B cell (primary cell): Measurements from ENCODE around the gene AFF2. TPM values are rescaled to one million over a fixed set of nuclear protein-coding genes. Genes with fewer than 3 reads are reported as not detected.

Experiments
- ATAC-seq: fragments of 200-7000 bp; cut with Tn5 transposase; one replicate; pipeline ENCODE4 v1.10.0; 2021; ENCODE audit warnings: low read depth, mild to moderate bottlenecking, moderate number of reproducible peaks, moderate library complexity
- CTCF ChIA-PET: fragments of 350-600 bp; sonication (Branson Sonifier 250); formaldehyde crosslinking; loops from one replicate; lab custom pipeline; 2021; ENCODE audit warnings: antibody characterized with exemption, inconsistent platforms; lab: Charles Lee
- POLR2A ChIA-PET: fragments of 350-600 bp; sonication (Branson Sonifier 250); formaldehyde crosslinking; loops from one replicate; lab custom pipeline; 2021; ENCODE audit warnings: antibody characterized with exemption; lab: Charles Lee
- DNase-seq: peaks from one replicate; pipeline ENCODE4 v3.0.0; 2013
- H2AFZ ChIP-seq: 2 replicates; pipeline ENCODE4 v1.6.1; 2012; ENCODE audit warnings: mild to moderate bottlenecking, low read depth, low read length; ENCODE audit not compliant: insufficient read depth, poor library complexity, severe bottlenecking
- H3K27ac ChIP-seq, 2 donors: 1 replicate in 1 of 2; 2 replicates in 1 of 2; pipeline ENCODE4 v1.5.1; 2012 to 2013; ENCODE audit warnings: low read length in 2 of 2, mild to moderate bottlenecking in 2 of 2, moderate library complexity in 1 of 2
- H3K27me3 ChIP-seq, 4 experiments: fragments of 200-600 bp in 1 of 4; sonication (generic) in 1 of 4; replicated peaks in 1 of 4; 1 replicate in 2 of 4; 2 replicates in 2 of 4; pipeline versions ENCODE4 v1.6.1 to v1.7.0; 2013 to 2016; ENCODE audit warnings: low read length in 3 of 4, mild to moderate bottlenecking in 2 of 4, mixed read lengths in 1 of 4, moderate library complexity in 1 of 4; ENCODE audit not compliant: insufficient read depth in 4 of 4, control insufficient read depth in 3 of 4; ENCODE audit errors: control extremely low read depth in 1 of 4
- H3K36me3 ChIP-seq, 2 experiments: replicated peaks in 1 of 2; 1 replicate in 1 of 2; 2 replicates in 1 of 2; pipeline versions ENCODE4 v1.6.1 to v1.7.1; 2013; ENCODE audit warnings: low read length in 1 of 2; ENCODE audit not compliant: insufficient read depth in 2 of 2, control insufficient read depth in 1 of 2; ENCODE audit errors: control extremely low read depth in 1 of 2, extremely low read depth in 1 of 2
- H3K4me1 ChIP-seq, 2 donors: fragments of 200-600 bp in 1 of 2; sonication (generic) in 1 of 2; 1 replicate in 1 of 2; 2 replicates in 1 of 2; pipeline versions ENCODE4 v1.5.1 to v1.6.1; 2013 to 2017; ENCODE audit warnings: low read length in 2 of 2; ENCODE audit not compliant: control insufficient read depth in 2 of 2, insufficient read depth in 2 of 2
- H3K4me2 ChIP-seq: replicated peaks from 2 replicates; pipeline ENCODE3; 2012; ENCODE audit warnings: mild to moderate bottlenecking, low read depth, low read length; ENCODE audit not compliant: poor library complexity, severe bottlenecking
- H3K4me3 ChIP-seq, 5 experiments: fragments of 200-600 bp in 1 of 5; sonication (generic) in 1 of 5; 1 replicate in 3 of 5; 2 replicates in 2 of 5; pipeline versions ENCODE4 v1.5.1 to v1.7.0; 2011 to 2016; ENCODE audit warnings: low read length in 4 of 5, mild to moderate bottlenecking in 4 of 5, low read depth in 2 of 5, control low read depth in 1 of 5, moderate library complexity in 1 of 5; ENCODE audit not compliant: insufficient read depth in 1 of 5; ENCODE audit errors: control extremely low read depth in 1 of 5, extremely low read depth in 1 of 5
- H3K79me2 ChIP-seq: fragments of 200-600 bp; sonication (generic); one replicate; pipeline ENCODE4 v1.6.0; 2016; ENCODE audit warnings: low read length; ENCODE audit not compliant: control insufficient read depth, insufficient read depth
- H3K9ac ChIP-seq: fragments of 200-600 bp; sonication (generic); 2 replicates; pipeline ENCODE4 v1.6.1; 2017; ENCODE audit warnings: mild to moderate bottlenecking, low read length, moderate library complexity
- H3K9me3 ChIP-seq, 3 donors: one replicate each; pipeline versions ENCODE4 v1.6.1 to v1.7.1; 2013; ENCODE audit warnings: low read length in 2 of 3; ENCODE audit not compliant: control insufficient read depth in 2 of 3, insufficient read depth in 1 of 3; ENCODE audit errors: control extremely low read depth in 1 of 3
- H4K20me1 ChIP-seq: 2 replicates; pipeline ENCODE4 v1.6.0; 2012; ENCODE audit warnings: mild to moderate bottlenecking, low read length; ENCODE audit not compliant: insufficient read depth, control insufficient read depth, poor library complexity, severe bottlenecking
- H3K27ac Mint-ChIP-seq: one replicate; pipeline ENCODE4 v1.8.0; 2021; ENCODE audit warnings: mixed read lengths
- H3K27me3 Mint-ChIP-seq: one replicate; pipeline ENCODE4 v1.8.0; 2021; ENCODE audit warnings: mixed read lengths
- H3K4me1 Mint-ChIP-seq: one replicate; pipeline ENCODE4 v1.8.0; 2021; ENCODE audit warnings: mixed read lengths
- H3K4me3 Mint-ChIP-seq: one replicate; pipeline ENCODE4 v1.8.0; 2021; ENCODE audit warnings: mixed read lengths
- H3K9me3 Mint-ChIP-seq: one replicate; pipeline ENCODE4 v1.8.0; 2022; ENCODE audit warnings: mixed read lengths; ENCODE audit not compliant: insufficient read depth
- EZH2 ChIP-seq: IDR thresholded peaks from 2 replicates; pipeline ENCODE4 v1.6.1; 2012; ENCODE audit warnings: borderline replicate concordance, low read depth, mild to moderate bottlenecking, moderate library complexity, low read length; ENCODE audit not compliant: insufficient read depth, poor library complexity, severe bottlenecking
- WGBS: methylation state at CpG from one replicate; pipeline ENCODE4 v1.1.5; 2013; ENCODE audit warnings: missing lambda C conversion rate; ENCODE audit not compliant: insufficient coverage; 5-methylcytosine and 5-hydroxymethylcytosine counted together
- intact Hi-C: fragments of 100-400 bp; cut with micrococcal nuclease; formaldehyde crosslinking; loops from one replicate; pipeline ENCODE4 v1.10.0; 2022
- polyA plus RNA-seq: library from polyadenylated mRNA; depleted of rRNA; stranded (reverse); fragments of >200 nt; gene quantifications from 2 replicates; pipeline ENCODE4 v1.2.3, GENCODE V29; 2012
- total RNA-seq, 2 donors: library from RNA; stranded (reverse); fragments of 120-200 nt in 1 of 2; gene quantifications; 1 replicate in 1 of 2; 2 replicates in 1 of 2; pipeline versions ENCODE4 v1.2.3 to v1.2.4, GENCODE V29; 2013 to 2022
- TF ChIP-seq, protein P1 (sequence below): fragments of 200-600 bp; IDR thresholded peaks from one replicate; pipeline ENCODE4 v1.8.0; 2022; ENCODE audit warnings: antibody characterized with exemption, mild to moderate bottlenecking

The AFF2 gene
- total and polyA plus RNA-seq, 2 donors (not counting 1 experiment from before 2014, with no cell fraction given): 0.06 to 12.0 TPM

DNA sequence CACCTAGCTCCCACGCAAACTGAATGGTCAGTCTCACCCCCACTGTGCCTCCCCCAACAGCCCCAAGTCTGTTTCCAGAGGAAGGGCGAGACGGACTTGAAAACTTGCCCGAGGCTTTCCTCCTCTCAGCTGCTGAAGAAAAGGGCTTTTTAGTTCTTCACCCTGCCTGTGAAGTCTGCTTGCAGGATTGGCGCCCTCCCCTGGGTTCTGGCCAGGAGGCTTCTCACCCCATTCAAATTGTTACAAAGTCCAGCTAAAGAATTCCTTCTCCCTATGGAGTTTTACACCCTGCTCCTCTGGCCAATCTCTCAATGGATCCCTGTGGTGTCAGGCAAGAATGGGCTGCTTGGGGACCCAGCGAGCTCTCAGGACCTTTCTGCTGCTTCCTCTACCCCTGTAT lies 241.0 kb downstream of the AFF2 start:
- no peaks in the 10 kb centered on the region for H3K9me3 Mint-ChIP-seq
- no peak overlapping the region for H3K4me2 ChIP-seq
- H3K27ac ChIP-seq: no peak overlapping the region
- TF ChIP-seq EZH2: no peak
- TF ChIP-seq, protein P1, sequence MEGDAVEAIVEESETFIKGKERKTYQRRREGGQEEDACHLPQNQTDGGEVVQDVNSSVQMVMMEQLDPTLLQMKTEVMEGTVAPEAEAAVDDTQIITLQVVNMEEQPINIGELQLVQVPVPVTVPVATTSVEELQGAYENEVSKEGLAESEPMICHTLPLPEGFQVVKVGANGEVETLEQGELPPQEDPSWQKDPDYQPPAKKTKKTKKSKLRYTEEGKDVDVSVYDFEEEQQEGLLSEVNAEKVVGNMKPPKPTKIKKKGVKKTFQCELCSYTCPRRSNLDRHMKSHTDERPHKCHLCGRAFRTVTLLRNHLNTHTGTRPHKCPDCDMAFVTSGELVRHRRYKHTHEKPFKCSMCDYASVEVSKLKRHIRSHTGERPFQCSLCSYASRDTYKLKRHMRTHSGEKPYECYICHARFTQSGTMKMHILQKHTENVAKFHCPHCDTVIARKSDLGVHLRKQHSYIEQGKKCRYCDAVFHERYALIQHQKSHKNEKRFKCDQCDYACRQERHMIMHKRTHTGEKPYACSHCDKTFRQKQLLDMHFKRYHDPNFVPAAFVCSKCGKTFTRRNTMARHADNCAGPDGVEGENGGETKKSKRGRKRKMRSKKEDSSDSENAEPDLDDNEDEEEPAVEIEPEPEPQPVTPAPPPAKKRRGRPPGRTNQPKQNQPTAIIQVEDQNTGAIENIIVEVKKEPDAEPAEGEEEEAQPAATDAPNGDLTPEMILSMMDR: no peak
- H3K4me1 ChIP-seq: no peaks in the 10 kb centered on the region
- no peak for ATAC-seq
- H4K20me1 ChIP-seq: no peaks in the 10 kb centered on the region
- H2AFZ ChIP-seq: no peak overlapping the region
- H3K79me2 ChIP-seq: no peaks in the 10 kb centered on the region
- H3K27me3 Mint-ChIP-seq: no peaks in the 10 kb centered on the region
- H3K4me1 Mint-ChIP-seq: peaks cover 10% of the 10 kb centered on the region
- WGBS: 100% methylated on average over 3 of the region's 6 CpGs
- intact Hi-C loops: no loop called here
- no peak overlapping the region for H3K27ac Mint-ChIP-seq
- no peak overlapping the region for H3K9ac ChIP-seq
- no peak overlapping the region for H3K4me3 Mint-ChIP-seq
- POLR2A ChIA-PET: no interaction called here
- no peaks in the 10 kb centered on the region for H3K36me3 ChIP-seq
- no peaks in the 10 kb centered on the region for H3K9me3 ChIP-seq
- H3K27me3 ChIP-seq: no peaks in the 10 kb centered on the region
- no peak for DNase-seq
- CTCF ChIA-PET: no interaction called here
- no peak overlapping the region for H3K4me3 ChIP-seq

DNA sequence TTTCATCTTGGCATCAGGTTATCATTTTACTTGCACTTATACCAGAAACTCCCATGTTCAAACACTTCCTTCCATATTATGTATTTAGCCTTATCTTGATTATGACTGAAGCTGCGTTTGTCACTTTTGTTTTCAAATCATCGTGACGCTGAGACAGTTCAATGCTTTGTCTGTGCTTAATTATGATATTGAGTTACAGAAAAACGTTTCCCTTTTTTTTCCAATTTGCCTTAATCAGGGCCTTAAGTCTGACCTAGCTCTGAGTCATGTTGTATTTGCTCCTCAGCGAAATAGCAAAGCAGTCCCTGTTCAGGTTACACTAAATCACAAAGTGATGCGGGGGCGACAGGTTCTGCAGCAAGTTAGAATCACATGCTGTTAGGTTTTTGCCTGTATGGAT lies 254.7 kb downstream of the AFF2 start:
- H3K9me3 Mint-ChIP-seq: no peaks in the 10 kb centered on the region
- TF ChIP-seq EZH2: no peak
- TF ChIP-seq, protein P1: no peak
- Histone ChIP-seq H3K79me2 (no peaks in the 10 kb centered on the region), H3K4me1 (no peaks in the 10 kb centered on the region), H3K4me3 (no peak overlapping the region), H4K20me1 (no peaks in the 10 kb centered on the region), H3K27me3 (no peaks in the 10 kb centered on the region), H3K27ac (no peak overlapping the region), H2AFZ (no peak overlapping the region), H3K9me3 (no peaks in the 10 kb centered on the region), H3K9ac (no peak overlapping the region), H3K4me2 (no peak overlapping the region), H3K36me3 (no peaks in the 10 kb centered on the region)
- ATAC-seq (no peak), DNase-seq (no peak)
- no CpG with 5 or more reads among the region's 7 CpGs for WGBS
- no peaks in the 10 kb centered on the region for H3K4me1 Mint-ChIP-seq
- H3K27me3 Mint-ChIP-seq: no peaks in the 10 kb centered on the region
- intact Hi-C loops: no loop called here
- POLR2A ChIA-PET: no interaction called here
- CTCF ChIA-PET: no interaction called here
- H3K4me3 Mint-ChIP-seq: no peak overlapping the region
- H3K27ac Mint-ChIP-seq: no peak overlapping the region
